Transverse colon (tissue), 4 donors: ENCODE results near the gene INTS3. TPM values are rescaled to one million over a fixed set of nuclear protein-coding genes. Genes with fewer than 3 reads are reported as not detected.

ENCODE experiments used
- DNase-seq: peaks from one replicate; pipeline ENCODE4 v3.0.0-alpha.2; 2019
- H3K27ac ChIP-seq, 4 donors: fragments of 200-600 bp; sonication (generic); 2 replicates each; pipeline ENCODE4 v1.5.1; 2016 to 2018; ENCODE audit warnings: inconsistent platforms in 4 of 4
- H3K27me3 ChIP-seq: fragments of 200-600 bp; sonication (generic); 2 replicates; pipeline ENCODE4 v1.5.1; 2017; ENCODE audit warnings: inconsistent platforms
- H3K36me3 ChIP-seq, 4 donors: fragments of 200-600 bp; sonication (generic); 2 replicates each; pipeline ENCODE4 v1.5.1; 2017 to 2019; ENCODE audit warnings: inconsistent platforms in 4 of 4
- H3K4me1 ChIP-seq, 4 donors: fragments of 200-600 bp; sonication (generic); 2 replicates each; pipeline ENCODE4 v1.5.1; 2017 to 2020; ENCODE audit warnings: inconsistent platforms in 4 of 4
- H3K4me3 ChIP-seq, 4 donors: fragments of 200-600 bp; sonication (generic); 1 replicate in 1 of 4; 2 replicates in 3 of 4; pipeline versions ENCODE4 v1.5.1 to v1.6.1; 2017 to 2019; ENCODE audit warnings: inconsistent platforms in 4 of 4
- H3K9me3 ChIP-seq, 2 donors: fragments of 200-600 bp; sonication (generic); 2 replicates each; pipeline ENCODE4 v1.5.1; 2017 to 2019; ENCODE audit warnings: inconsistent platforms in 2 of 2
- EP300 ChIP-seq: sonication (generic); formaldehyde crosslinking; IDR thresholded peaks from one replicate; pipeline ENCODE4 v1.6.1; 2017; ENCODE audit warnings: antibody characterized with exemption, low read depth
- POLR2A ChIP-seq: fragments of 450-650 bp; IDR thresholded peaks from one replicate; pipeline ENCODE4 v1.6.1; 2016; ENCODE audit warnings: antibody characterized with exemption, mild to moderate bottlenecking, moderate library complexity
- POLR2AphosphoS5 ChIP-seq, 3 donors: sonication (generic); formaldehyde crosslinking; IDR thresholded peaks; one replicate each; pipeline ENCODE4 v1.6.1; 2016; ENCODE audit warnings: antibody characterized with exemption in 3 of 3
- WGBS, 2 donors: methylation state at CpG; one replicate each; pipeline ENCODE4 v1.1.5; 2018; ENCODE audit warnings: low coverage in 1 of 2; 5-methylcytosine and 5-hydroxymethylcytosine counted together
- in situ Hi-C, 4 donors: fragments of 200-750 bp; cut with MboI; loops; one replicate each; pipeline versions ENCODE4 v1.15.0 to v1.15.1; 2017; ENCODE audit warnings: low sequenced_read_pairs in 3 of 4, low pct_ligation_motif_present in 1 of 4, low pct_unique_long_range_greater_than_20kb in 1 of 4
- intact Hi-C: fragments of 100-400 bp; cut with DNase I; formaldehyde crosslinking; loops from one replicate; pipeline ENCODE4 v1.15.1; 2023; ENCODE audit warnings: low total_unique reads
- total RNA-seq, 4 donors: library from RNA; depleted of rRNA; stranded (reverse); fragments of >200 nt; gene quantifications; one replicate each; pipeline ENCODE4 v1.1.0, GENCODE V29; 2016
- TF ChIP-seq, protein P1 (sequence below), 5 experiments: fragments of 200-600 bp in 3 of 5; fragments of 450-650 bp in 2 of 5; sonication (generic) in 3 of 5; IDR thresholded peaks; 1 replicate in 2 of 5; 2 replicates in 3 of 5; pipeline ENCODE4 v1.5.1; 2016 to 2017; ENCODE audit warnings: antibody characterized with exemption in 5 of 5, inconsistent platforms in 3 of 5, mild to moderate bottlenecking in 2 of 5, moderate library complexity in 1 of 5

The INTS3 gene
- total RNA-seq, 4 donors from 2014 or later = 26.1 to 35.6 (median 28.0) TPM

DNA sequence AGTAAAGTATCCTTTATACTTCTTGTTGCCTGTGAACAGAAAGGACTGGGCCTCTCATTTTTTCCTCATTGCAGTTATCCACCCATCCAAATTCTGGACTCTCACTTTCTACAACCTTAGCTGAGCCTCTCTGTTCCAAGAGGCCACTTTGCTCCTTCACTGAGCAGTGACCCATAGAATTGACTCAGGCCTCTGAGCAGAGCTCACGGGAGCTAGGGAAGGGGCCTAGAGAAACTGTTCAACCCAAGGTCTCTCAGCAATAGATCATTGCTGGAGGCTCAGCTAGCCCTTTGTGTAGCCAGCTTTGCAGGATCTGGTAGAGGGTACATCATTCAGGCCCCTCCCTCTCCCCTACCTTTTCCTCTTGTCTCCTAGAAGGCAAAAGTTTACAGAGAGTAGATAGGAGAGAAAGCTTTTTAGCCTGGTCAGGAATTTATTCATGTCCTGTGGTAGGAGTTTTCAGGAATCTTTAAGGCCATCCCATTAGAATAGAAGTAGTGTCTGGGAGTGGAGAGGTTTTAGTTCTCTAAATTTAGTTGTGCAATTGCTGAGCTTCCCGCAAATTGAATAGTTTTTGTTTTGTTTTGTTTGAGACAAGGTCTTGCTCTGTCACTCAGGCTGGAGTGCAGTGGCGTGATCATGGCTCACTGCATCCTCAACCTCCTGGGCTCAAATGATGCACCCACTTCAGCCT is 6.7 kb downstream of the INTS3 start:
- intact Hi-C loops = no loop called here
- Histone ChIP-seq H3K4me1 (peaks cover 0 to 25% (median 5%) of the 10 kb centered on the region in 4 donors), H3K4me3 (no peak overlapping the region), H3K27ac (no peak overlapping the region), H3K27me3 (no peaks in the 10 kb centered on the region), H3K9me3 (no peaks in the 10 kb centered on the region), H3K36me3 (peaks cover 0 to under 1% (median 0%) of the 10 kb centered on the region in 4 donors)
- 94 to 100% methylated on average over 1 to 2 of the region's 3 CpGs for WGBS, 2 donors
- no peak for TF ChIP-seq POLR2A
- TF ChIP-seq, protein P1, sequence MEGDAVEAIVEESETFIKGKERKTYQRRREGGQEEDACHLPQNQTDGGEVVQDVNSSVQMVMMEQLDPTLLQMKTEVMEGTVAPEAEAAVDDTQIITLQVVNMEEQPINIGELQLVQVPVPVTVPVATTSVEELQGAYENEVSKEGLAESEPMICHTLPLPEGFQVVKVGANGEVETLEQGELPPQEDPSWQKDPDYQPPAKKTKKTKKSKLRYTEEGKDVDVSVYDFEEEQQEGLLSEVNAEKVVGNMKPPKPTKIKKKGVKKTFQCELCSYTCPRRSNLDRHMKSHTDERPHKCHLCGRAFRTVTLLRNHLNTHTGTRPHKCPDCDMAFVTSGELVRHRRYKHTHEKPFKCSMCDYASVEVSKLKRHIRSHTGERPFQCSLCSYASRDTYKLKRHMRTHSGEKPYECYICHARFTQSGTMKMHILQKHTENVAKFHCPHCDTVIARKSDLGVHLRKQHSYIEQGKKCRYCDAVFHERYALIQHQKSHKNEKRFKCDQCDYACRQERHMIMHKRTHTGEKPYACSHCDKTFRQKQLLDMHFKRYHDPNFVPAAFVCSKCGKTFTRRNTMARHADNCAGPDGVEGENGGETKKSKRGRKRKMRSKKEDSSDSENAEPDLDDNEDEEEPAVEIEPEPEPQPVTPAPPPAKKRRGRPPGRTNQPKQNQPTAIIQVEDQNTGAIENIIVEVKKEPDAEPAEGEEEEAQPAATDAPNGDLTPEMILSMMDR (IDR thresholded peaks at IDR 0.05) = no peak
- no peak for TF ChIP-seq POLR2AphosphoS5 (IDR thresholded peaks at IDR 0.05)
- no peak for TF ChIP-seq EP300
- in situ Hi-C loops = loop anchor here in 1 of 4 donors (25.0 kb wide), 1 partner anchor 222 kb away; no protein-coding TSS in a partner anchor
- no peak for DNase-seq

DNA sequence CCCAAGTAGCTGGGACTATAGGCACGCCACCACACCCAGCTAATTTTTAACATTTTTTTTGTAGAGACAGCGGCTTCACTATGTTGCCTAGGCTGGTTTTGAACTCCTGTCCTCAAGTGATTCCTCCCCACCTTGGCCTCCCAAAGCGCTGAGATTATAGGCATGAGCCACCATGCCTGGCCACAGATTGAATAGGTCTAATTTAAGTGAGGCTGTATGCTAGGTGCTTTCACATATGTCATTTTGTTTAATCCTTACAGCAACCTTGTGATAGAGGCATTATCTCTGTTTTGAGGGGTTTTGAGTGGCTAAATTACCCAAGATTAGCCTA is 7.2 kb downstream of the INTS3 start:
- H3K9me3 ChIP-seq = no peaks in the 10 kb centered on the region
- H3K27ac ChIP-seq = no peak overlapping the region
- intact Hi-C loops (no loop called here), in situ Hi-C loops (loop anchor here in 1 of 4 donors (25.0 kb wide), 1 partner anchor 223 kb away; no protein-coding TSS in a partner anchor)
- DNase-seq = no peak
- H3K4me3 ChIP-seq = no peak overlapping the region
- peaks cover 0 to 5% (median 0%) of the 10 kb centered on the region in 4 donors for H3K36me3 ChIP-seq
- H3K4me1 ChIP-seq = peaks cover 0 to 20% (median 3%) of the 10 kb centered on the region in 4 donors
- no peaks in the 10 kb centered on the region for H3K27me3 ChIP-seq
- TF ChIP-seq EP300 = no peak
- no peak for TF ChIP-seq POLR2AphosphoS5 (IDR thresholded peaks at IDR 0.05)
- TF ChIP-seq POLR2A = no peak
- TF ChIP-seq, protein P1 (IDR thresholded peaks at IDR 0.05) = no peak
- WGBS, 2 donors = 83 to 97% methylated on average over 2 to 3 of the region's 3 CpGs

DNA sequence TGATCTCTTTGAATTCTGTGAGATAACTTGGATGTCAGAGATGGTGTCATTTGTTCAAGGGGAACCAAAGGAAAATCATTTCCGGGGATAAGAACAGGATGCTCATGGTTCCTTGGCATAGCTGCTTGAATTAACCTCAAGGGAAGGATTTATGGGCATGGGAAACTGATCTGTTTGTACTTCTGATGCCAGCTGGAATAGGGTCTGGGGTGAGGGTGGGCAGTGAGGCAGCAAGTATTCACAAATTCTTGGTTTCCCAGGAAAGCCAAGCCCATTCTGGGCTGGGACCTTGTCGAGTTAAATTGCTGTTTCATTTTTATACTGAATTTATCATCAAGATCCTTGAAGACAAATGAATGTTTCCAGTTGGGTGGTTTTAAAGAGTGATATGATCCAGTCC is 14.1 kb downstream of the INTS3 start:
- TF ChIP-seq POLR2AphosphoS5 (IDR thresholded peaks at IDR 0.05) = no peak
- TF ChIP-seq, protein P1 (IDR thresholded peaks at IDR 0.05) = no peak
- no peak for TF ChIP-seq EP300
- TF ChIP-seq POLR2A = no peak
- in situ Hi-C loops = loop anchor here in 3 of 4 donors (10.0 to 25.0 kb wide), 3 partner anchors 67 to 237 kb away; partner anchors contain the start of genes ILF2 (in 1 of the 3) and NPR1 (in 1 of the 3)
- Histone ChIP-seq H3K27me3 (no peaks in the 10 kb centered on the region), H3K36me3 (peaks cover 0 to 26% (median 9%) of the 10 kb centered on the region in 4 donors), H3K27ac (no peak overlapping the region), H3K4me1 (peaks cover 0 to 3% (median 0%) of the 10 kb centered on the region in 4 donors), H3K9me3 (no peaks in the 10 kb centered on the region), H3K4me3 (no peak overlapping the region)
- 50 to 54% methylated on average over 1 to 2 of the region's 2 CpGs for WGBS, 2 donors
- intact Hi-C loops = no loop called here
- DNase-seq = no peak

DNA sequence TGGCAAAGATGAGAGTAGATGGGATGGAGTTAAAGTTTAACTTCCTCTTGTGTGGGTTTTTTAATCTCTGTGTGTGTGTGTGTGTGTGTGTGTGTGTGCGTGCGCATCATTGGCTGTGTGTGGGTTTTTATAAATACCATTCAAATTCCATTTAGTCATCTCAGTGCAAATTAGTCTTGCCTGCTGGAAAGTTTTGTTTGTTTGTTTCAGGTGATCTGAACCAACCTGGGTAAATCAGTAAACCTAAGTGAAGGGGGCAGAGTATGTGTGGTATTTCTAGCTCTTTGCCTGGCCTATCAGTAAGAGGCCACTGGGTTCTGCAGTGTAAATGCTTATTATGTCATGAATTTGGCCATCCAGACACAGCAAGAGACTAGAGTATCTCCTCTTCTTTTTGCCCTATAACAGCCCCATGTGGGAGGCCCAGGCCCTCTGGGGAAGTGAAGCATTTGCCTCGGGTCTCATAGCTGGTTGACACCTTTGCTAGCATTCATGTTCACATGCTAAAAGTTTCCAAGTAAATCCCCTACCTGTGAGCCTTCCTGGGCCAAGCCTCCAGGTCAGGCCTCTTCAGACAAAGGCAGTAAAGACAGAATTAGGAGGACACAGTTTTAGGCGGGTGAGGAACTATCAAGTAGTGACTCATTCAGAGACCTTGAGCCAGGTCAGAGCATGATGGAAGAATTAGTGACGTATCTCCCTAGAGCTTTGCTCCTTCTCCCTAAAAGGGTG is 14.7 kb downstream of the INTS3 start:
- H3K9me3 ChIP-seq = no peaks in the 10 kb centered on the region
- intact Hi-C loops = no loop called here
- H3K27ac ChIP-seq = no peak overlapping the region
- TF ChIP-seq EP300 = no peak
- peaks cover 0 to 32% (median 9%) of the 10 kb centered on the region in 4 donors for H3K36me3 ChIP-seq
- no peak for DNase-seq
- WGBS, 2 donors = 62 to 80% methylated on average over 1 to 5 of the region's 5 CpGs
- H3K4me1 ChIP-seq = peaks cover 0 to 3% (median 0%) of the 10 kb centered on the region in 4 donors
- no peaks in the 10 kb centered on the region for H3K27me3 ChIP-seq
- in situ Hi-C loops = loop anchor here in 3 of 4 donors (10.0 to 25.0 kb wide), 3 partner anchors 68 to 238 kb away; partner anchors contain the start of genes ILF2 (in 1 of the 3) and NPR1 (in 1 of the 3)
- no peak overlapping the region for H3K4me3 ChIP-seq
